NT2/D1 (cell line): ENCODE data around the gene PARS2.

Experiments
- SUZ12 ChIP-seq: IDR thresholded peaks from 2 replicates; pipeline ENCODE4 v1.6.1; 2011; ENCODE audit not compliant: insufficient read length, insufficient read depth; ENCODE audit errors: extremely low read depth
- YY1 ChIP-seq: IDR thresholded peaks from 2 replicates; pipeline ENCODE4 v1.6.1; 2011; ENCODE audit not compliant: insufficient read length, insufficient read depth

DNA sequence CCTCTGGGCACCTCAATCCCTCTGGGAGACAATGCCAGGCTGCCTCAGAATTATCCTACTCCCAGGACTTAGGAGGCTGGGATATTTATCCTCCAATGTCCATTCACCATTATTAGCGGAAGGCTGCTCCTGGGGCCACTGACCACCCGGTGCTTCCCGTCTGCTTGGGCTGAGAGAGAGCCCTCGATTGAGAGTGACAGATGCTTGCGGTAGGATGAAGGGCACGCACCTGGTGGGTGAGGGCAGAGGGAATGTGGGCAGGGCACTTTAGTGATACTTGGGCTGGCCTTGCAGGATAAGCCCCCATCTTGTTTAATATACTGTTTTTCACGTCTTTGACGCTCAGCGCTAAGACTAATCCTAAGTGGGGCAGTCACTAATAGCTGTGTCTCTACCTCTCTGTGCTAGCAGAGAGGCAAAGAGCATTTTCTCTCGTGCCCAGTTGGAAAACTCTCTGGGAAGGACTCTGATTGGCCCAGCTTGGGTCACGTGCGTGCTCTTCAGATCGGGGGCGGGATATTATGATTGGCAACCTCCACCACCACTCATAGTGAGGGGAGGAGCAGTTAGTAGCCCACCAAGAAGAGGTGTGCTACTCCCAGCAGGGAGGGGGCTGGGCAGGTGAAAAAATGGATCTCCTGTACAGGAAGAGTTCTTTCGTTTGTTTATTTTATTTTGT, 10.6 kb upstream of the PARS2 start:
- no peak for TF ChIP-seq YY1
- TF ChIP-seq SUZ12, result no peak
